Amygdala (tissue), 56 donors: ENCODE measurements around the gene ULK2.

Source experiments
- DNase-seq, 56 donors: peaks; one replicate each; lab custom pipeline; 2025; lab: John Stamatoyannopoulos, UW

Gene ULK2

GRCh38 chr17:19733953-19734526, 133.7 kb downstream of the ULK2 start:
- no peak for DNase-seq

DNA sequence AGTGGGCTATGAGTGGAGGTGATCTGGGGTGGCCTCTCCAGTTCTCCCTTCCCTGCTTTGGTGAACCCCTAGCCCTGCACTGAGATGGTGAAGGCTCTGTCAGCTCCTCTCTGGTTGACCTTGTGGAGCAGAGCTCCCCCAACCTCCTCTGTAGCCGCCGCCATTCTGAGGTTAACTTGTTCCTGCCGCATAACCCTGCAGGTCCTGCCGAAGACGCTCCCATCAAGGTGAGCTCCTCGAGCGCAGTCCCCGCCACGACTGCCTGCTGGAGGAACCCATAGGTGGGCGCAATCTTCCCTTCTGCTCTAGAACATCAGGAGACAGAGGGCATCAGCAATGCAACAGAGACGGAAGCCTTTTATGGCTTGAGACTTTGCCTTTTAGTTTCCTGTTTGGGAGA, 136.1 kb downstream of the ULK2 start:
- no peak for DNase-seq

GRCh38 chr17:19730843-19731242, 136.9 kb downstream of the ULK2 start:
- DNase-seq, result no peak

GRCh38 chr17:19729900-19730299, 137.8 kb downstream of the ULK2 start:
- no peak for DNase-seq

DNA sequence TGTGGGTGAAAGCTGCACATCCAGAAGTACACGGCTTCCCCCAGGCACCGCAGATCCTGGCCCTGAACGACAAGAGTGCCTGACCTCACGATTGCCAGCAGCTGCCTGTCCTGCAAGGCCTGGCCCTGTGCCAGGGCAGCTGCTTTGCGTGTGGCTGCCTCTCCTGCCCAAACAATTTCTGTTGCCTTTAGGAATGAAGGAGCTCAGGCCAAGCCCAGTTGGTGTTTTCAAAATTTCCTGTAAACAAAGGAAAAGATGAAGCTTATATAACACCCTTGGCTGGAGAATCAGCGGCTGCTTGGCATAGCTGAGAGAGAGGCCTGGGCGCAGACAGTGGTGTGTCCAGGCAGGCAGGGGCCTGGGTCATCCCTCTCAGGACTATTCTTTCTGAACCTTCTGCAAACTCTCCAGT, 139.6 kb downstream of the ULK2 start:
- peak in 53 of 56 donors; percentile 23 to 89 (median 64) for DNase-seq

- peak in 51 of 56 donors; percentile 18 to 94 (median 68) for DNase-seq
Observed at GRCh38 chr17:19727501-19728078, 140.1 kb downstream of the ULK2 start.

GRCh38 chr17:19726631-19727376, 140.9 kb downstream of the ULK2 start:
- no peak for DNase-seq

DNA sequence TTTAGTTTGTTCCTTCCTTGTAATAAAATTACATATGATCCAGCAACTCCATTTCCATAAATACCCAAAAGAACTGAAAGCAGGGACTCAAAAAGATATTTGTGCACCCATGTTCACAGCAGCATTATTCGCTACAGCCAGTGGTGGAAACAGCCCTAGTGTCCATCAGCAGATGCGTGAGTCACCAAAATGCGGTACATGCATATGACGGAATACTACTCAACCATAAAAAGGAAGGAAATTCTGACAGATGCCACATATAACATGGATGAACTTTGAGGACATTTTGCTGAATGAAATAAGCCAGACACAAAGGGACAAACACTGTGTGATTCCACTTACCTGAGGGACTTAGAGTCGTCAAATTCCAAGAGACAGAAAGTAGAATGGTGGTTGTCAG, 142.2 kb downstream of the ULK2 start:
- no peak for DNase-seq

DNA sequence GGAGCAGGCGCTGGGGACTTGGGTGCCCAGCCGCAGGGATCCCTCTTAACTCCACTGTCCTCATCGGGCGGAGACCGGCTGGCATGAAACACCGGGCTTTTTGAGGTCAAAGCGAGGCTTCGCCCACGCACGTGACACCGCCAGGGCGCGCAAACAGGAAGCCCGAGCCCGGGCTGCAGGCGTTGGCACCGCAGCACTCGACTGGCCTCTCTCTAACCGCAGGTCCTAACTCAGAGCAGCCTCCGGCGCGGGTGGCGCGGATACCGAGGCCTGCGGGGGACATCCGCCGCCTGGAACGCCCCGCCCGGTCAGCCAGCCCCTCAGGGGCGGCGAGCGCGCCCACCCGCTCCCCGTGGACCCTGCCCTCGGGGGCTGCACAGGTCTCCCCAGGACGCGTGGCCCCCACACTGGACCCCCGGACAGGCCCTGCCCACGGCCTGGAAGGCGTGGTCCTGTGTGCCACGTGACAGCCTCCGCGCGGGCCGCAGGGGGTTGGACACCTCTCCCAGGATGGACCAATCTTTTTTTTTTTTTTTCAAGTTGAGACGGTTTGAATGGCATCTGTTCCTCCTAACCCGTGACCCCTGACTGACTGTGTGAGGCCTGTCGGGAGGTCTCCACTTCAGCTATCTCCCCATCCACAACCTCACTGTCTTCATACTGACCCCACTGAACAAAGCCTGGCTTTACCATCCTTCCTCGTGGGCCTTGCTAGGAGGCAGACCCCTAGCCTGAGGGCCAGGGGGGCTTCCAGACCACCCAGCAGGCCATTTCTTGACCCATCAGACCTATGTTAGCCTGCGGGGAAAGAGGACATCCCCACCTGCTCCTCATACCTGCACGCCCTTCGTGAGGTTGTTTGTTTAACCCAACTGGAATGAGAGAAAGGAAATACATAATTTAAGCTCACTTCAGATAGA, 143.0 kb downstream of the ULK2 start:
- peak in 15 of 56 donors; percentile 9 to 58 (median 30) for DNase-seq

GRCh38 chr17:19723964-19724363, 143.8 kb downstream of the ULK2 start:
- DNase-seq, result no peak
